GM23338 (cell line): ENCODE results near the gene DENND2A. TPM values are rescaled to one million over a fixed set of nuclear protein-coding genes. Genes with fewer than 3 reads are reported as not detected.

Experiments used
- ATAC-seq: fragments of 200-7000 bp; cut with Tn5 transposase; 3 replicates; pipeline ENCODE4 v1.9.1; 2020
- DNase-seq: peaks from one replicate; pipeline ENCODE4 v3.0.0-alpha.2; 2015; ENCODE audit warnings: low spot score
- H2AFZ ChIP-seq: fragments of 200-600 bp; sonication (generic); 2 replicates; pipeline ENCODE4 v1.8.0; 2016; ENCODE audit warnings: antibody characterized with exemption, mild to moderate bottlenecking, moderate library complexity
- H3F3A ChIP-seq: fragments of 200-600 bp; sonication (generic); replicated peaks from 2 replicates; pipeline ENCODE4 v1.8.0; 2017; ENCODE audit warnings: antibody characterized with exemption, mixed run types, low read depth
- H3K27ac ChIP-seq: fragments of 200-600 bp; sonication (generic); 2 replicates; pipeline ENCODE4 v1.6.1; 2016; ENCODE audit warnings: low read depth
- H3K27me3 ChIP-seq: fragments of 200-600 bp; sonication (generic); 2 replicates; pipeline ENCODE4 v1.8.0; 2016; ENCODE audit warnings: mild to moderate bottlenecking, mixed run types, moderate library complexity; ENCODE audit not compliant: insufficient read depth
- H3K36me3 ChIP-seq: fragments of 200-600 bp; sonication (generic); 2 replicates; pipeline ENCODE4 v1.8.0; 2016; ENCODE audit warnings: mild to moderate bottlenecking; ENCODE audit not compliant: insufficient read depth
- H3K4me1 ChIP-seq: fragments of 200-600 bp; sonication (generic); 2 replicates; pipeline ENCODE4 v1.8.0; 2016; ENCODE audit warnings: mild to moderate bottlenecking, moderate library complexity; ENCODE audit not compliant: insufficient read depth
- H3K4me2 ChIP-seq: fragments of 200-600 bp; sonication (generic); 2 replicates; pipeline ENCODE4 v1.7.1; 2017; ENCODE audit warnings: mixed run types
- H3K4me3 ChIP-seq: fragments of 200-600 bp; sonication (generic); 2 replicates; pipeline ENCODE4 v1.6.1; 2016; ENCODE audit warnings: mixed run types
- H3K79me2 ChIP-seq: fragments of 200-600 bp; sonication (generic); replicated peaks from 2 replicates; pipeline ENCODE4 v1.8.0; 2017; ENCODE audit warnings: mild to moderate bottlenecking; ENCODE audit not compliant: insufficient read depth
- H3K9me2 ChIP-seq: fragments of 200-600 bp; sonication (generic); 2 replicates; pipeline ENCODE4 v1.8.0; 2017; ENCODE audit not compliant: insufficient read depth
- H4K20me1 ChIP-seq: fragments of 200-600 bp; sonication (generic); replicated peaks from 2 replicates; pipeline ENCODE4 v1.8.0; 2017; ENCODE audit warnings: mild to moderate bottlenecking; ENCODE audit not compliant: insufficient read depth
- H3K27ac Mint-ChIP-seq: 2 replicates; pipeline ENCODE4 v1.8.0; 2020; ENCODE audit warnings: inconsistent platforms, mild to moderate bottlenecking, moderate library complexity, mixed read lengths
- H3K27me3 Mint-ChIP-seq: 3 replicates; pipeline ENCODE4 v1.8.0; 2022; ENCODE audit warnings: low read depth, mild to moderate bottlenecking, moderate library complexity, mixed read lengths, inconsistent platforms; ENCODE audit not compliant: insufficient read depth, poor library complexity
- H3K36me3 Mint-ChIP-seq: 3 replicates; pipeline ENCODE4 v1.8.0; 2021; ENCODE audit warnings: low read depth, mild to moderate bottlenecking, inconsistent platforms, moderate library complexity, mixed read lengths
- H3K4me1 Mint-ChIP-seq: 3 replicates; pipeline ENCODE4 v1.8.0; 2020; ENCODE audit warnings: mild to moderate bottlenecking, inconsistent platforms, mixed read lengths
- H3K4me3 Mint-ChIP-seq: 3 replicates; pipeline ENCODE4 v1.8.0; 2021; ENCODE audit warnings: moderate library complexity, mild to moderate bottlenecking, inconsistent platforms, mixed read lengths
- H3K9me3 Mint-ChIP-seq: 3 replicates; pipeline ENCODE4 v1.8.0; 2020; ENCODE audit warnings: moderate library complexity, mild to moderate bottlenecking, inconsistent platforms, mixed read lengths
- EZH2 ChIP-seq: fragments of 200-600 bp; sonication (generic); IDR thresholded peaks from one replicate; pipeline ENCODE4 v1.8.0; 2017; ENCODE audit warnings: antibody characterized with exemption, mild to moderate bottlenecking, low read depth; ENCODE audit not compliant: unreplicated experiment
- EZH2phosphoT487 ChIP-seq: fragments of 200-600 bp; sonication (generic); IDR thresholded peaks from one replicate; pipeline ENCODE4 v1.8.1; 2018; ENCODE audit warnings: antibody characterized with exemption; ENCODE audit not compliant: unreplicated experiment
- NANOG ChIP-seq: IDR thresholded peaks from 2 replicates; pipeline ENCODE4 v1.6.1; 2016; ENCODE audit warnings: antibody characterized with exemption, borderline replicate concordance
- POLR2AphosphoS5 ChIP-seq: IDR thresholded peaks from 2 replicates; pipeline ENCODE4 v1.6.1; 2016; ENCODE audit warnings: antibody characterized with exemption, low read depth
- STAT1 ChIP-seq: IDR thresholded peaks from one replicate; pipeline ENCODE4 v1.6.1; 2016; ENCODE audit warnings: antibody characterized with exemption; ENCODE audit not compliant: unreplicated experiment
- ZNF114 ChIP-seq: fragments of 250-450 bp; sonication (Bioruptor Pico); IDR thresholded peaks from 2 replicates; pipeline ENCODE4 v1.5.0; 2020; ENCODE audit warnings: mild to moderate bottlenecking, moderate library complexity
- ZNF331 ChIP-seq: fragments of 250-450 bp; sonication (Bioruptor Pico); IDR thresholded peaks from 2 replicates; pipeline ENCODE4 v1.5.0; 2020; ENCODE audit warnings: low read depth, mild to moderate bottlenecking, moderate library complexity
- polyA plus RNA-seq: library from polyadenylated mRNA; unstranded; fragments of >200 nt; fragmentation: Nextera tagmentation; extraction: Ambion mirVana; gene quantifications from 2 replicates; pipeline ENCODE4 v1.2.1, GENCODE V29; 2016
- total RNA-seq: library from RNA; depleted of rRNA; stranded (reverse); fragments of >200 nt; shearing (Covaris generic); gene quantifications from 2 replicates; pipeline ENCODE4 v1.2.3, GENCODE V29; 2014
- TF ChIP-seq, protein P1 (sequence below): fragments of 250-450 bp; sonication (Bioruptor Pico); IDR thresholded peaks from 2 replicates; pipeline ENCODE4 v1.5.0; 2020; ENCODE audit warnings: mild to moderate bottlenecking, moderate library complexity
- TF ChIP-seq, protein P2 (sequence below): IDR thresholded peaks from one replicate; pipeline ENCODE4 v1.6.1; 2018; ENCODE audit warnings: antibody characterized with exemption; ENCODE audit not compliant: unreplicated experiment

Gene DENND2A
- total and polyA plus RNA-seq, 2 experiments from 2014 or later, result 1.7 to 5.6 TPM

DNA sequence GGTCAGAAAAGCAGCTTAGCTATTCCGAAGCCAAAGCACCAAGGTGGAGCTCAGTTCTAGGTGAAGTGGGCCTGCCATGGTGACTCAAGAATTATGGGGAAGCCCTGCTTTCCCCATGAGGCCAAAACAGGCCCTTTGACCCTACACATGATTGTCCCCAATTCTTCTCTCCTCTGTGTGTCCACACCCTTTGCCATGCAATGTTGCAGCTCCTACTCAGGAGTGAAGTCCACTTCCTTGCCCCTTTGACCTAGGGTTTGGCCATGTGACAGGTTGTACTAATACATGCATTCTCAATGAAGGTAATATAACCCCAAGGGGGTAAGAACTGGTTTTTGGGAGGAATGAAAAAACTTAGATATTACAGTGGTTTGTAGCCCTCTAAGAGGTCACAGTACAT, 93.7 kb downstream of the DENND2A start (continued):
- TF ChIP-seq, protein P1, sequence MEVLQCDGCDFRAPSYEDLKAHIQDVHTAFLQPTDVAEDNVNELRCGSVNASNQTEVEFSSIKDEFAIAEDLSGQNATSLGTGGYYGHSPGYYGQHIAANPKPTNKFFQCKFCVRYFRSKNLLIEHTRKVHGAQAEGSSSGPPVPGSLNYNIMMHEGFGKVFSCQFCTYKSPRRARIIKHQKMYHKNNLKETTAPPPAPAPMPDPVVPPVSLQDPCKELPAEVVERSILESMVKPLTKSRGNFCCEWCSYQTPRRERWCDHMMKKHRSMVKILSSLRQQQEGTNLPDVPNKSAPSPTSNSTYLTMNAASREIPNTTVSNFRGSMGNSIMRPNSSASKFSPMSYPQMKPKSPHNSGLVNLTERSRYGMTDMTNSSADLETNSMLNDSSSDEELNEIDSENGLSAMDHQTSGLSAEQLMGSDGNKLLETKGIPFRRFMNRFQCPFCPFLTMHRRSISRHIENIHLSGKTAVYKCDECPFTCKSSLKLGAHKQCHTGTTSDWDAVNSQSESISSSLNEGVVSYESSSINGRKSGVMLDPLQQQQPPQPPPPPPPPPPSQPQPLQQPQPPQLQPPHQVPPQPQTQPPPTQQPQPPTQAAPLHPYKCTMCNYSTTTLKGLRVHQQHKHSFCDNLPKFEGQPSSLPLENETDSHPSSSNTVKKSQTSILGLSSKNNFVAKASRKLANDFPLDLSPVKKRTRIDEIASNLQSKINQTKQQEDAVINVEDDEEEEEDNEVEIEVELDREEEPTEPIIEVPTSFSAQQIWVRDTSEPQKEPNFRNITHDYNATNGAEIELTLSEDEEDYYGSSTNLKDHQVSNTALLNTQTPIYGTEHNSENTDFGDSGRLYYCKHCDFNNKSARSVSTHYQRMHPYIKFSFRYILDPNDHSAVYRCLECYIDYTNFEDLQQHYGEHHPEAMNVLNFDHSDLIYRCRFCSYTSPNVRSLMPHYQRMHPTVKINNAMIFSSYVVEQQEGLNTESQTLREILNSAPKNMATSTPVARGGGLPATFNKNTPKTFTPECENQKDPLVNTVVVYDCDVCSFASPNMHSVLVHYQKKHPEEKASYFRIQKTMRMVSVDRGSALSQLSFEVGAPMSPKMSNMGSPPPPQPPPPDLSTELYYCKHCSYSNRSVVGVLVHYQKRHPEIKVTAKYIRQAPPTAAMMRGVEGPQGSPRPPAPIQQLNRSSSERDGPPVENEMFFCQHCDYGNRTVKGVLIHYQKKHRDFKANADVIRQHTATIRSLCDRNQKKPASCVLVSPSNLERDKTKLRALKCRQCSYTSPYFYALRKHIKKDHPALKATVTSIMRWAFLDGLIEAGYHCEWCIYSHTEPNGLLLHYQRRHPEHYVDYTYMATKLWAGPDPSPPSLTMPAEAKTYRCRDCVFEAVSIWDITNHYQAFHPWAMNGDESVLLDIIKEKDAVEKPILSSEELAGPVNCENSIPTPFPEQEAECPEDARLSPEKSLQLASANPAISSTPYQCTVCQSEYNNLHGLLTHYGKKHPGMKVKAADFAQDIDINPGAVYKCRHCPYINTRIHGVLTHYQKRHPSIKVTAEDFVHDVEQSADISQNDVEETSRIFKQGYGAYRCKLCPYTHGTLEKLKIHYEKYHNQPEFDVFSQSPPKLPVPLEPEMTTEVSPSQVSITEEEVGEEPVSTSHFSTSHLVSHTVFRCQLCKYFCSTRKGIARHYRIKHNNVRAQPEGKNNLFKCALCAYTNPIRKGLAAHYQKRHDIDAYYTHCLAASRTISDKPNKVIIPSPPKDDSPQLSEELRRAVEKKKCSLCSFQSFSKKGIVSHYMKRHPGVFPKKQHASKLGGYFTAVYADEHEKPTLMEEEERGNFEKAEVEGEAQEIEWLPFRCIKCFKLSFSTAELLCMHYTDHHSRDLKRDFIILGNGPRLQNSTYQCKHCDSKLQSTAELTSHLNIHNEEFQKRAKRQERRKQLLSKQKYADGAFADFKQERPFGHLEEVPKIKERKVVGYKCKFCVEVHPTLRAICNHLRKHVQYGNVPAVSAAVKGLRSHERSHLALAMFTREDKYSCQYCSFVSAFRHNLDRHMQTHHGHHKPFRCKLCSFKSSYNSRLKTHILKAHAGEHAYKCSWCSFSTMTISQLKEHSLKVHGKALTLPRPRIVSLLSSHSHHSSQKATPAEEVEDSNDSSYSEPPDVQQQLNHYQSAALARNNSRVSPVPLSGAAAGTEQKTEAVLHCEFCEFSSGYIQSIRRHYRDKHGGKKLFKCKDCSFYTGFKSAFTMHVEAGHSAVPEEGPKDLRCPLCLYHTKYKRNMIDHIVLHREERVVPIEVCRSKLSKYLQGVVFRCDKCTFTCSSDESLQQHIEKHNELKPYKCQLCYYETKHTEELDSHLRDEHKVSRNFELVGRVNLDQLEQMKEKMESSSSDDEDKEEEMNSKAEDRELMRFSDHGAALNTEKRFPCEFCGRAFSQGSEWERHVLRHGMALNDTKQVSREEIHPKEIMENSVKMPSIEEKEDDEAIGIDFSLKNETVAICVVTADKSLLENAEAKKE, result no peak
- no peak for TF ChIP-seq STAT1
- TF ChIP-seq ZNF114 (CRISPR knock-in tag), result no peak
- TF ChIP-seq EZH2, result no peak

DNA sequence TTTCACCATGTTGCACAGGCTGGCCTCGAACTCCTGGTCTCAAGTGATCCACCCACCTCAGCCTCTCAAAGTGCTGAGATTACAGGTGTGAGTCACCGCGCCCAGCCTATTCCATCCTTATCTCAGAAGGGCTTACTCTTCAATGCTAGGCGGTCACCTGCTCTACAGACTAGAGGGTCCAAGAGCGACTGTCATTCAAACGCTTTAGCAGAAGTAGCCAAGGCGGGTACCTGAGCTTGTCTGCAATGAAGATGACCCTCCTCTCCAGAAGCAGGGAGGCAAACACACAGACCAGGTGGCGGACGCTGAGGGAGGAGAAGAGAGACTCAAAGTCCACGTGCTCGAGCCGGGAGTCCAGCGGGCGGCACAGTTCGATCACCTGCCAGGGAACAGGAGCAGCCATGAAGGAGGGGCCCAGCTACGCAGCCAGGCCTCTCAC, 96.2 kb downstream of the DENND2A start:
- Histone ChIP-seq H3K79me2 (no peaks in the 10 kb centered on the region), H3K27ac (no peak overlapping the region), H3K4me1 (peaks cover 26% of the 10 kb centered on the region), H3F3A (peaks cover 18% of the 10 kb centered on the region), H3K9me2 (no peaks in the 10 kb centered on the region), H3K4me3 (no peak overlapping the region), H3K4me2 (no peak overlapping the region), H4K20me1 (no peaks in the 10 kb centered on the region), H3K36me3 (no peaks in the 10 kb centered on the region), H3K27me3 (no peaks in the 10 kb centered on the region), H2AFZ (no peak overlapping the region)
- H3K4me1 Mint-ChIP-seq, result peaks cover 32% of the 10 kb centered on the region
- no peak for DNase-seq
- TF ChIP-seq NANOG (no peak), ZNF331 (no peak), POLR2AphosphoS5 (no peak), EZH2phosphoT487 (no peak), STAT1 (no peak)
- TF ChIP-seq, protein P2, sequence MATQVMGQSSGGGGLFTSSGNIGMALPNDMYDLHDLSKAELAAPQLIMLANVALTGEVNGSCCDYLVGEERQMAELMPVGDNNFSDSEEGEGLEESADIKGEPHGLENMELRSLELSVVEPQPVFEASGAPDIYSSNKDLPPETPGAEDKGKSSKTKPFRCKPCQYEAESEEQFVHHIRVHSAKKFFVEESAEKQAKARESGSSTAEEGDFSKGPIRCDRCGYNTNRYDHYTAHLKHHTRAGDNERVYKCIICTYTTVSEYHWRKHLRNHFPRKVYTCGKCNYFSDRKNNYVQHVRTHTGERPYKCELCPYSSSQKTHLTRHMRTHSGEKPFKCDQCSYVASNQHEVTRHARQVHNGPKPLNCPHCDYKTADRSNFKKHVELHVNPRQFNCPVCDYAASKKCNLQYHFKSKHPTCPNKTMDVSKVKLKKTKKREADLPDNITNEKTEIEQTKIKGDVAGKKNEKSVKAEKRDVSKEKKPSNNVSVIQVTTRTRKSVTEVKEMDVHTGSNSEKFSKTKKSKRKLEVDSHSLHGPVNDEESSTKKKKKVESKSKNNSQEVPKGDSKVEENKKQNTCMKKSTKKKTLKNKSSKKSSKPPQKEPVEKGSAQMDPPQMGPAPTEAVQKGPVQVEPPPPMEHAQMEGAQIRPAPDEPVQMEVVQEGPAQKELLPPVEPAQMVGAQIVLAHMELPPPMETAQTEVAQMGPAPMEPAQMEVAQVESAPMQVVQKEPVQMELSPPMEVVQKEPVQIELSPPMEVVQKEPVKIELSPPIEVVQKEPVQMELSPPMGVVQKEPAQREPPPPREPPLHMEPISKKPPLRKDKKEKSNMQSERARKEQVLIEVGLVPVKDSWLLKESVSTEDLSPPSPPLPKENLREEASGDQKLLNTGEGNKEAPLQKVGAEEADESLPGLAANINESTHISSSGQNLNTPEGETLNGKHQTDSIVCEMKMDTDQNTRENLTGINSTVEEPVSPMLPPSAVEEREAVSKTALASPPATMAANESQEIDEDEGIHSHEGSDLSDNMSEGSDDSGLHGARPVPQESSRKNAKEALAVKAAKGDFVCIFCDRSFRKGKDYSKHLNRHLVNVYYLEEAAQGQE, result no peak
- H3K27ac Mint-ChIP-seq, result no peak overlapping the region
- H3K27me3 Mint-ChIP-seq, result peaks cover 18% of the 10 kb centered on the region
- ATAC-seq, result no peak
- peaks cover 4% of the 10 kb centered on the region; the same call in 1 of the 3 replicates for H3K36me3 Mint-ChIP-seq
- no peaks in the 10 kb centered on the region for H3K9me3 Mint-ChIP-seq
- H3K4me3 Mint-ChIP-seq, result no peak overlapping the region
